Panc1 (cell line): Measurements from ENCODE around the gene SRXN1. TPM values are rescaled to one million over a fixed set of nuclear protein-coding genes. Genes with fewer than 3 reads are reported as not detected.

ENCODE experiments used
- ATAC-seq: fragments of 200-7000 bp; cut with Tn5 transposase; 2 replicates; pipeline ENCODE4 v1.9.1; 2020; ENCODE audit warnings: mild to moderate bottlenecking, moderate library complexity
- BruUV-seq: library from RNA; stranded (reverse); fragments of 400-500 nt; replicated peaks from 2 replicates; lab custom pipeline; 2021; lab: Mats Ljungman, UMichigan
- CTCF ChIA-PET: fragments of 300-600 bp; sonication (Branson Sonifier 250); formaldehyde crosslinking; loops from one replicate; lab custom pipeline; 2022; ENCODE audit warnings: antibody characterized with exemption; lab: Charles Lee
- POLR2A ChIA-PET: fragments of 300-600 bp; sonication (Branson Sonifier 250); formaldehyde crosslinking; loops from one replicate; lab custom pipeline; 2022; ENCODE audit warnings: antibody characterized with exemption; lab: Charles Lee
- DNase-seq: peaks from one replicate; pipeline ENCODE4 v3.0.0-alpha.2; 2010; ENCODE audit warnings: low read depth, low spot score
- H3K27ac ChIP-seq: 2 replicates; pipeline ENCODE4 v1.5.1; 2011; ENCODE audit warnings: mild to moderate bottlenecking, low read length, inconsistent platforms
- H3K27me3 ChIP-seq: fragments of 200-500 bp; sonication (Bioruptor generic); 2 replicates; pipeline ENCODE4 v1.6.0; 2014; ENCODE audit warnings: low read length, inconsistent platforms; ENCODE audit not compliant: control insufficient read depth, insufficient read depth
- H3K36me3 ChIP-seq: fragments of 200-500 bp; sonication (Bioruptor generic); 2 replicates; pipeline ENCODE4 v1.5.1; 2014; ENCODE audit warnings: inconsistent platforms, mild to moderate bottlenecking, low read length, moderate library complexity; ENCODE audit not compliant: control insufficient read depth, insufficient read depth
- H3K4me1 ChIP-seq: 2 replicates; pipeline ENCODE4 v1.5.1; 2011; ENCODE audit warnings: inconsistent platforms, mild to moderate bottlenecking, low read length, moderate library complexity; ENCODE audit not compliant: control insufficient read depth, insufficient read depth
- H3K4me3 ChIP-seq, 2 experiments: 2 replicates each; pipeline ENCODE4 v1.5.1; 2011 to 2012; ENCODE audit warnings: low read depth in 2 of 2, low read length in 2 of 2, mild to moderate bottlenecking in 2 of 2, inconsistent platforms in 1 of 2, moderate library complexity in 1 of 2
- H3K9me3 ChIP-seq: fragments of 200-500 bp; sonication (Bioruptor generic); 2 replicates; pipeline ENCODE4 v1.5.1; 2014; ENCODE audit warnings: low read depth, mild to moderate bottlenecking, inconsistent platforms, low read length, moderate library complexity; ENCODE audit not compliant: control insufficient read depth, insufficient read depth
- CTCF ChIP-seq: fragments of 450-650 bp; IDR thresholded peaks from 2 replicates; pipeline ENCODE4 v1.5.1; 2017; ENCODE audit warnings: mild to moderate bottlenecking
- POLR2AphosphoS5 ChIP-seq: IDR thresholded peaks from 2 replicates; pipeline ENCODE4 v1.6.1; 2012; ENCODE audit warnings: mild to moderate bottlenecking, low read depth, low read length, moderate library complexity
- SIN3A ChIP-seq: IDR thresholded peaks from 2 replicates; pipeline ENCODE4 v1.6.1; 2012; ENCODE audit warnings: low read depth, mild to moderate bottlenecking, low read length, moderate library complexity, borderline replicate concordance; ENCODE audit not compliant: insufficient read depth
- TCF7L2 ChIP-seq: IDR thresholded peaks from 2 replicates; pipeline ENCODE4 v1.6.1; 2011; ENCODE audit warnings: mild to moderate bottlenecking, low read depth, low read length, inconsistent platforms
- in situ Hi-C: cut with HindIII; loops from 2 replicates; pipeline ENCODE4 v1.10.0; 2016; ENCODE audit warnings: low sequenced_read_pairs, low pct_unique_long_range_greater_than_20kb
- intact Hi-C: fragments of 100-400 bp; cut with micrococcal nuclease; formaldehyde crosslinking; loops from one replicate; pipeline ENCODE4 v1.10.0; 2022; ENCODE audit not compliant: unreplicated experiment
- total RNA-seq: library from RNA; stranded (reverse); gene quantifications from one replicate; pipeline ENCODE4 v1.2.1, GENCODE V29; 2021; ENCODE audit not compliant: unreplicated experiment
- TF ChIP-seq, protein P1 (sequence below), 2 experiments: IDR thresholded peaks; 2 replicates each; pipeline ENCODE4 v1.6.1; 2011 to 2012; ENCODE audit warnings: low read depth in 2 of 2, control low read depth in 1 of 2, low read length in 1 of 2, mild to moderate bottlenecking in 1 of 2, moderate library complexity in 1 of 2; ENCODE audit not compliant: insufficient read depth in 1 of 2

SRXN1 gene
- total RNA-seq, 1 experiment from 2014 or later, result 34.5 TPM

DNA sequence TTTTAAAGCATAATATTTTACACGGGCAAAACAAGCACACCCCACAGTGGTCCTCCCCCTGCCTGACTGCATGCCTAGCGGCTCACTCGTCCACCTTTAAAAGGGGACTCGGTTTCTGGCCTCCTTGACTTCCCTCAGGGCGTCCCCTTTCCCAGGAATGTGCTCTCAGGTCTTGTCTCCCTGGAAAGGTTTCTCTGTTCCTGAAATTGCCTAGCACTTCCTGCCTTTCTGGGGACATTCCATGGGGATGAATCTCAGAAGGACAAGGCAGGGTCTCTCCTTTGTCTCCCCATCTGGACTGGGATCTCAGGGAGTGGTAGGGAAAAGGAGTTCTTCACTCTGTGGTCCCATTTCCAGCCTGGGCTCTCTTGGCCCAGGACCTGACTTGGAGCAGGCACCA is 47.8 kb downstream of the SRXN1 start:
- H3K4me3 ChIP-seq, result no peak overlapping the region
- no peaks in the 10 kb centered on the region for H3K27me3 ChIP-seq
- ChIA-PET CTCF (no interaction called here), POLR2A (no interaction called here)
- no peak for ATAC-seq
- H3K4me1 ChIP-seq, result no peaks in the 10 kb centered on the region
- no peak for TF ChIP-seq POLR2AphosphoS5
- no peak for TF ChIP-seq SIN3A
- no peak for TF ChIP-seq CTCF
- TF ChIP-seq, protein P1, sequence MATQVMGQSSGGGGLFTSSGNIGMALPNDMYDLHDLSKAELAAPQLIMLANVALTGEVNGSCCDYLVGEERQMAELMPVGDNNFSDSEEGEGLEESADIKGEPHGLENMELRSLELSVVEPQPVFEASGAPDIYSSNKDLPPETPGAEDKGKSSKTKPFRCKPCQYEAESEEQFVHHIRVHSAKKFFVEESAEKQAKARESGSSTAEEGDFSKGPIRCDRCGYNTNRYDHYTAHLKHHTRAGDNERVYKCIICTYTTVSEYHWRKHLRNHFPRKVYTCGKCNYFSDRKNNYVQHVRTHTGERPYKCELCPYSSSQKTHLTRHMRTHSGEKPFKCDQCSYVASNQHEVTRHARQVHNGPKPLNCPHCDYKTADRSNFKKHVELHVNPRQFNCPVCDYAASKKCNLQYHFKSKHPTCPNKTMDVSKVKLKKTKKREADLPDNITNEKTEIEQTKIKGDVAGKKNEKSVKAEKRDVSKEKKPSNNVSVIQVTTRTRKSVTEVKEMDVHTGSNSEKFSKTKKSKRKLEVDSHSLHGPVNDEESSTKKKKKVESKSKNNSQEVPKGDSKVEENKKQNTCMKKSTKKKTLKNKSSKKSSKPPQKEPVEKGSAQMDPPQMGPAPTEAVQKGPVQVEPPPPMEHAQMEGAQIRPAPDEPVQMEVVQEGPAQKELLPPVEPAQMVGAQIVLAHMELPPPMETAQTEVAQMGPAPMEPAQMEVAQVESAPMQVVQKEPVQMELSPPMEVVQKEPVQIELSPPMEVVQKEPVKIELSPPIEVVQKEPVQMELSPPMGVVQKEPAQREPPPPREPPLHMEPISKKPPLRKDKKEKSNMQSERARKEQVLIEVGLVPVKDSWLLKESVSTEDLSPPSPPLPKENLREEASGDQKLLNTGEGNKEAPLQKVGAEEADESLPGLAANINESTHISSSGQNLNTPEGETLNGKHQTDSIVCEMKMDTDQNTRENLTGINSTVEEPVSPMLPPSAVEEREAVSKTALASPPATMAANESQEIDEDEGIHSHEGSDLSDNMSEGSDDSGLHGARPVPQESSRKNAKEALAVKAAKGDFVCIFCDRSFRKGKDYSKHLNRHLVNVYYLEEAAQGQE (IDR thresholded peaks at IDR 0.05; ENCODE audit: insufficient read depth in 1 of 2, low read depth in 2 of 2, low read length in 1 of 2), result no peak
- TF ChIP-seq TCF7L2, result no peak
- H3K9me3 ChIP-seq, result no peaks in the 10 kb centered on the region
- in situ Hi-C loops, result no loop called here
- no peak for DNase-seq
- intact Hi-C loops, result no loop called here
- no peaks in the 10 kb centered on the region for H3K36me3 ChIP-seq
- BruUV-seq, result no TSS peak
- no peak overlapping the region for H3K27ac ChIP-seq

DNA sequence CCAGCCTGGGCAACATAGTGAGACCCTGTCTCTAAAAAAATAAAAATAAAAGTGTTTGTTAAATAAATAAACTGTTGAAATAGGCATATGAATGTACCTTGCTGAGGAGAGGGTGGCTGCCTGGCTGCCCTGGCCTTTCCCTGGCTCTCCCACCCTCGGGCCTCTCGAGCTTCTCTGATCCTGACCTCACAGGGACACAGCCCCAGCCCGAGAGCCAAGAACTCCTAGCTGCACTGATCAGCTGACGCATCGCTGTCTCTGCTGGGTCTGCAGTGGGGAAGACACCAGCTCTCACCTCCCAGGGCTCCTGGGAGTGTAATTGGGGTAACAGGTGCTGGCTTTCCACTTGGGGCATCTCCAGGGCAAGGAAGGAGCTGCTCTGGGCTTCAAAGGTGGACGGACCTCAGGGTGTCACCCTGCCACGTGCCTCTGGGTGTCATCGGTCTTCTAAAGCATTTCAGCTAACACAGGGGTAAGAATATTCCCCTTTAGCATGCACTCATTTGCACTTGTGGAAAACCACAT is 49.8 kb downstream of the SRXN1 start:
- CTCF ChIA-PET, result interaction anchor here (0.9 to 1.0 kb wide), 2 partner anchors 42 to 64 kb away, joined by 3 read pairs; no protein-coding TSS in a partner anchor
- ATAC-seq, result no peak
- Histone ChIP-seq H3K9me3 (no peaks in the 10 kb centered on the region), H3K36me3 (no peaks in the 10 kb centered on the region), H3K27ac (no peak overlapping the region), H3K27me3 (no peaks in the 10 kb centered on the region), H3K4me3 (no peak overlapping the region), H3K4me1 (no peaks in the 10 kb centered on the region)
- intact Hi-C loops, result no loop called here
- in situ Hi-C loops, result no loop called here
- no peak for DNase-seq
- TF ChIP-seq, protein P1 (IDR thresholded peaks at IDR 0.05; ENCODE audit: insufficient read depth in 1 of 2, low read depth in 2 of 2, low read length in 1 of 2), result no peak
- no peak for TF ChIP-seq SIN3A
- no peak for TF ChIP-seq CTCF
- no peak for TF ChIP-seq POLR2AphosphoS5
- TF ChIP-seq TCF7L2, result no peak
- POLR2A ChIA-PET, result no interaction called here
- no TSS peak for BruUV-seq
